Liver (tissue), 3 donors: Measurements from ENCODE around the gene PAX7.

Source experiments
- ATF3 ChIP-seq: IDR thresholded peaks from 2 replicates; pipeline ENCODE4 v1.6.1; 2016; ENCODE audit warnings: antibody characterized with exemption
- CTCF ChIP-seq: fragments of 150-350 bp; IDR thresholded peaks from 2 replicates; pipeline ENCODE4 v1.5.1; 2017; ENCODE audit warnings: improper control_type of control experiment, low read depth, low read length; ENCODE audit not compliant: missing input control
- GABPA ChIP-seq, 2 donors: IDR thresholded peaks in 1 of 2; conservative IDR thresholded peaks in 1 of 2; 2 replicates each; pipeline ENCODE4 v1.6.1; 2016; ENCODE audit warnings: antibody characterized with exemption in 2 of 2, mild to moderate bottlenecking in 1 of 2, moderate library complexity in 1 of 2
- HNF4G ChIP-seq: IDR thresholded peaks from 2 replicates; pipeline ENCODE4 v1.6.1; 2016; ENCODE audit warnings: antibody characterized with exemption
- JUND ChIP-seq, 2 donors: IDR thresholded peaks; 2 replicates each; pipeline ENCODE4 v1.6.1; 2016; ENCODE audit warnings: antibody characterized with exemption in 2 of 2
- MAX ChIP-seq: IDR thresholded peaks from 2 replicates; pipeline ENCODE4 v1.6.1; 2016; ENCODE audit warnings: antibody characterized with exemption
- NR2F2 ChIP-seq: IDR thresholded peaks from 2 replicates; pipeline ENCODE4 v1.6.1; 2016; ENCODE audit warnings: antibody characterized with exemption
- RAD21 ChIP-seq, 2 donors: IDR thresholded peaks; 2 replicates each; pipeline ENCODE4 v1.6.1; 2016; ENCODE audit warnings: antibody characterized with exemption in 2 of 2, mild to moderate bottlenecking in 2 of 2
- REST ChIP-seq: IDR thresholded peaks from 2 replicates; pipeline ENCODE4 v1.6.1; 2016; ENCODE audit warnings: antibody characterized with exemption, mild to moderate bottlenecking
- RXRA ChIP-seq, 2 donors: IDR thresholded peaks; 2 replicates each; pipeline ENCODE4 v1.6.1; 2017 to 2018; ENCODE audit warnings: antibody characterized with exemption in 2 of 2, mild to moderate bottlenecking in 1 of 2
- SP1 ChIP-seq: IDR thresholded peaks from 2 replicates; pipeline ENCODE4 v1.6.1; 2018; ENCODE audit warnings: antibody characterized with exemption, mild to moderate bottlenecking
- TAF1 ChIP-seq: conservative IDR thresholded peaks from 2 replicates; pipeline ENCODE4 v1.6.1; 2016; ENCODE audit warnings: antibody characterized with exemption, mild to moderate bottlenecking
- YY1 ChIP-seq: IDR thresholded peaks from 2 replicates; pipeline ENCODE4 v1.6.1; 2016; ENCODE audit warnings: antibody characterized with exemption, mild to moderate bottlenecking
- ZBTB33 ChIP-seq: IDR thresholded peaks from 2 replicates; pipeline ENCODE4 v1.6.1; 2016; ENCODE audit warnings: antibody characterized with exemption
- donor health status: healthy.
- donor health status: healthy.

- TF ChIP-seq ATF3 (no peak), CTCF (no peak), MAX (no peak), NR2F2 (no peak), HNF4G (no peak), REST (no peak), ZBTB33 (no peak), RAD21 (IDR thresholded peaks at IDR 0.05) (no peak), SP1 (no peak), RXRA (IDR thresholded peaks at IDR 0.05) (no peak), JUND (IDR thresholded peaks at IDR 0.05) (no peak), TAF1 (no peak), YY1 (no peak), GABPA (IDR thresholded peaks at IDR 0.05 in 1 of 2, conservative IDR thresholded peaks at IDR 0.05 in 1 of 2) (no peak)
Measured at GRCh38 chr1:18682375-18682774, 51.7 kb downstream of the PAX7 start.
